GM19372 (cell line): Measurements from ENCODE around the gene CRY1.
A peak's percentile ranks its signal among the peaks of the same experiment; 100 is the strongest.

Experiments used
- ATAC-seq: cut with Tn5 transposase; IDR thresholded peaks from one replicate; pipeline ENCODE4 v1.9.1; 2021; ENCODE audit warnings: mild to moderate bottlenecking, low read depth, moderate library complexity; ENCODE audit not compliant: unreplicated experiment

The CRY1 gene

GRCh38 chr12:107093417-107094182 is at the start of gene CRY1:
Gene CRY1 (minus strand): TSS chr12:107093549. CDS start chr12:107092961, 588 bp downstream.
- peak; percentile 87 for ATAC-seq

GRCh38 chr12:107139787-107140186 is 46.4 kb upstream of the CRY1 start:
- no peak for ATAC-seq

- no peak for ATAC-seq
Observed at GRCh38 chr12:107138990-107139389, 45.6 kb upstream of the CRY1 start.

GRCh38 chr12:107135177-107135576 is 41.8 kb upstream of the CRY1 start:
- ATAC-seq, result no peak

GRCh38 chr12:107134558-107134957 is 41.2 kb upstream of the CRY1 start:
- ATAC-seq, result no peak

GRCh38 chr12:107133462-107133861 is 40.1 kb upstream of the CRY1 start:
- ATAC-seq, result no peak

- ATAC-seq, result no peak
Observed at GRCh38 chr12:107131832-107132616, 38.7 kb upstream of the CRY1 start.

GRCh38 chr12:107130830-107131611 is 37.7 kb upstream of the CRY1 start:
- ATAC-seq, result no peak

GRCh38 chr12:107129315-107129930 is 36.1 kb upstream of the CRY1 start:
- no peak for ATAC-seq

- ATAC-seq, result no peak
Observed at GRCh38 chr12:107127482-107128430, 34.4 kb upstream of the CRY1 start.

GRCh38 chr12:107126796-107127481 is 33.6 kb upstream of the CRY1 start:
- ATAC-seq, result no peak

GRCh38 chr12:107125833-107126232 is 32.5 kb upstream of the CRY1 start:
- ATAC-seq, result no peak

GRCh38 chr12:107122452-107122958 is 29.2 kb upstream of the CRY1 start:
- ATAC-seq, result no peak

- ATAC-seq, result no peak
Observed at GRCh38 chr12:107119091-107119490, 25.7 kb upstream of the CRY1 start.

GRCh38 chr12:107118624-107119023 is 25.3 kb upstream of the CRY1 start:
- no peak for ATAC-seq

GRCh38 chr12:107115119-107115518 is 21.8 kb upstream of the CRY1 start:
- ATAC-seq, result no peak

- ATAC-seq, result no peak
Observed at GRCh38 chr12:107111314-107111713, 18.0 kb upstream of the CRY1 start.
